WI38 (cell line): ENCODE data around the gene SDHAF2.
A peak's percentile ranks its signal among the peaks of the same experiment; 100 is the strongest.
"Not testable (repeated sequence)": the region's sequence is repeated elsewhere in the genome, so short reads cannot be mapped to it uniquely, and the experiment has no call there.

Experiments
- H3K4me3 ChIP-seq: 2 replicates; pipeline ENCODE4 v1.5.1; 2011; ENCODE audit warnings: low read depth, mild to moderate bottlenecking, control low read depth, low read length
- TF ChIP-seq, protein P1 (sequence below): IDR thresholded peaks from 2 replicates; pipeline ENCODE4 v1.5.1; 2012; ENCODE audit warnings: low read depth, mild to moderate bottlenecking, control low read depth, low read length

The SDHAF2 gene

DNA sequence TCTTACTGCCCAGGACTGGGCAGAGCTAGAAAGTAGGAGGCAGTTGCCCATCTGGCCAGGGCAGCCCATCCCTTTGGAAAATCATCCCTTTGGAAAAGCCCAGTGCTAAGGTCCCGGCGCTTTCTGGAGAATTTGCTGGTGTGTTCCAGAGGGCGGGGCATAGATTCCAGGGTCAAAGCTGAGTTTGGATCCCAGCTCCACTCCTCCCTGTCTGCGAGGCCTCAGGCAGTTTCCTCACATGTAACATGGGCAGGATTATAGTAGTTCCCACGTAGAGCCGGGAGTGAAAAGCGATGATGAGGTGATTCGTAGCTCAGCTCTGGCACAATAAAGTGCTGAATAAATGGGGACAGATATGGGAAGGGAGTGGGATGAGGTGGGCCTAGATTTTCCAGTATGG lies 47.2 kb downstream of the SDHAF2 start:
- TF ChIP-seq, protein P1, sequence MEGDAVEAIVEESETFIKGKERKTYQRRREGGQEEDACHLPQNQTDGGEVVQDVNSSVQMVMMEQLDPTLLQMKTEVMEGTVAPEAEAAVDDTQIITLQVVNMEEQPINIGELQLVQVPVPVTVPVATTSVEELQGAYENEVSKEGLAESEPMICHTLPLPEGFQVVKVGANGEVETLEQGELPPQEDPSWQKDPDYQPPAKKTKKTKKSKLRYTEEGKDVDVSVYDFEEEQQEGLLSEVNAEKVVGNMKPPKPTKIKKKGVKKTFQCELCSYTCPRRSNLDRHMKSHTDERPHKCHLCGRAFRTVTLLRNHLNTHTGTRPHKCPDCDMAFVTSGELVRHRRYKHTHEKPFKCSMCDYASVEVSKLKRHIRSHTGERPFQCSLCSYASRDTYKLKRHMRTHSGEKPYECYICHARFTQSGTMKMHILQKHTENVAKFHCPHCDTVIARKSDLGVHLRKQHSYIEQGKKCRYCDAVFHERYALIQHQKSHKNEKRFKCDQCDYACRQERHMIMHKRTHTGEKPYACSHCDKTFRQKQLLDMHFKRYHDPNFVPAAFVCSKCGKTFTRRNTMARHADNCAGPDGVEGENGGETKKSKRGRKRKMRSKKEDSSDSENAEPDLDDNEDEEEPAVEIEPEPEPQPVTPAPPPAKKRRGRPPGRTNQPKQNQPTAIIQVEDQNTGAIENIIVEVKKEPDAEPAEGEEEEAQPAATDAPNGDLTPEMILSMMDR = no peak

DNA sequence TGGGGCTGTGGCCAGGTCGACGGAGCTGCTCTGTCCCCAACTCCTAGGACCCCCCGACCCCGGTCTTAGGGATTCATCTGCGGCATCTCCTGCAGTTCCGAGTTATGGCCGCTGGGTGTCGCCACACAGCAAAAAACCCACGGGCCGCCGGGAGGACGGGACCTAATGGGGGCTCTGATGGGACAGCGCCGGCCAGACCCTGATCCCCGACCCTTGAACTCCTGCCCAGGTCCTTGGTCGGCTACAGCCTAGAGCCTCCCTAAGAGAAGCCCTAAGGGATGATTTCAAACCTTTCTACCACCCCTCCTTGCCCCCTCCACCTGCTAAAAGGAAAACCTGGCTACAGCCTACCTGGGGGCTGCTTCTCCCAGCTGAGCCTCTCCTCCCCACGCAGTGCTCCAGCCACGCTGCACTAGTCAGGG lies 47.8 kb downstream of the SDHAF2 start:
- TF ChIP-seq, protein P1 = peak; percentile 95
- no peak overlapping the region for H3K4me3 ChIP-seq

More for the DNA sequence above, 47.2 kb downstream of the SDHAF2 start:
- no peak overlapping the region for H3K4me3 ChIP-seq

DNA sequence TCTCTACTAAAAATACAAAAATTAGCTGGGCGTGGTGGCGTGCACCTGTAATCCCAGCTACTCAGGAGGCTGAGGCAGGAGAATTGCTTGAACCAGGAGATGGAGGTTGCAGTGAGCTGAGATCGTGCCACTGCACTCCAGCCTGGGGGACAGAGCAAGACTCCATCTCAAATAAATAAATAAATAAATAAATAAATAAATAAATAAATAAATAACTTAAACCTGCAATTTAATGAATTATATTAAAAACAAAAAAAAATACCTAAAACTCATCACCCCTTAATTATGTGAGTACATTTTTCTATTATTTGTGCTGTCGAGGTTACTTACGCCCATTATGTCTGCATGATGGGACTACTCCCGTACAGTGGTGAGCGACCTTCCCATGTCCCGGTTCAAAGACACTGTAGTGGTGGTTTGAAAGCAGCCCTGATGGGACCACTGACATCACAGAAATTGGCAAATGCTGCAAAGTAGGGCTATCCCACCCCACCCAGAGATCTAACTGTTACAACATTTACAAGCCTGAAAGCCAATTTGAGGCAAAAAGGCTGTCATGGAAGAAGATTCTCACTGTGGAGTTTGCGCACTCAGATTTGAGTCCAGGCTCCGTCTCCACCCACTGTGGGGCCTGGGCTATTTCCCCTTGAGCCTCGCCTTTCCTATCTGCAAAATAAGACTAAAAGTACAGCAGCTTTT lies 49.6 kb downstream of the SDHAF2 start:
- H3K4me3 ChIP-seq = not testable (repeated sequence)

GRCh38 chr11:61480261-61480993 lies 50.5 kb downstream of the SDHAF2 start:
- H3K4me3 ChIP-seq = no peak overlapping the region
- TF ChIP-seq, protein P1 = no peak

DNA sequence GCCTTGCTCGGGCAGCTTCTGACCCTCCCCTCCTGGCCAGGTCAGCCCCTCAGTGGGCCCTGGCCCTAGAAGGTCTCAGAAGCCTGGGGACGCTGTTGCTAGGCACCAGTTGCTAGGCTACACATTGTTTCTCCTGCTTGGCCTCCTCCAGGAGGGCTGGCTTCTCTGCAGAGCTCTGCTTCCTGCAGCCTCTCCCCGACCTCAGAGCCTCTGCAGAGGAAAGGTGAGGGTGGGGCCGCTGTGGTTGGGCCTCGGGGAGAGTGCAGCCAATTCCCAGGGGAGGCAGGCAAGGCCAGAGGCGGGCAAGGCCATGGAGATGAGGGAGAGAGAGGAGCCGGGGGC lies 51.0 kb downstream of the SDHAF2 start:
- TF ChIP-seq, protein P1 = no peak

GRCh38 chr11:61481806-61482205 lies 51.9 kb downstream of the SDHAF2 start:
- TF ChIP-seq, protein P1 = no peak
- H3K4me3 ChIP-seq = no peak overlapping the region

More for the DNA sequence above, 51.0 kb downstream of the SDHAF2 start:
- H3K4me3 ChIP-seq = no peak overlapping the region

DNA sequence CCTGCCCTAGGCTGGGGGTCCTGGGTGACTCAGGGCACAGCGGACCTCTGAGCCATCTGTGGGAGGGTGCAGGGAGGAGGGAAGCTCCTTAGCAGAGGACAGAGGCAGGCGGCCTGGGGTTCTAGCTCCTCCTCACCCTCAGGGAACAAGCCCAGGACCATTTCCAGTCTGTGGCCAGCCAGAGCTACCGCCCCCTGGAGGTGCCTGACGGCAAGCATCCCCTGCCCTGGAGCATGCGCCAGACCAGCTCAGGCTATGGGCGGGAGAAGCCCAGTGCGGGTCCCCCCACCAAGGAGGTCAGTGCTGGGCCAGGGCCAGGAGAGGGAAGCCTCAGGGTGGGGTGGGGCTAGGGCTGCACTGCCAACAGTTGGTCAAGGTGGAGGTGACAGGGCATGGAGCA lies 52.6 kb downstream of the SDHAF2 start:
- TF ChIP-seq, protein P1 = peak; percentile 59
- no peak overlapping the region for H3K4me3 ChIP-seq
